H1 (cell line): ENCODE data around the gene RHOBTB3. TPM values are rescaled to one million over a fixed set of nuclear protein-coding genes. Genes with fewer than 3 reads are reported as not detected.

Source experiments
- CTCF ChIA-PET: fragments of 300-600 bp; sonication (Branson Sonifier 250); formaldehyde crosslinking; loops from one replicate; lab custom pipeline; 2021; ENCODE audit not compliant: partially characterized antibody; lab: Charles Lee
- POLR2A ChIA-PET: fragments of 300-600 bp; sonication (Branson Sonifier 250); formaldehyde crosslinking; loops from one replicate; lab custom pipeline; 2021; ENCODE audit warnings: inconsistent platforms; ENCODE audit not compliant: partially characterized antibody; lab: Charles Lee
- DNase-seq, 2 experiments: peaks; one replicate each; pipeline versions ENCODE4 v3.0.0 to v3.0.0-alpha.2; 2010 to 2022; ENCODE audit warnings: low spot score in 2 of 2, low read depth in 1 of 2, mixed read lengths in 1 of 2
- FAIRE-seq: peaks from 2 replicates; lab custom pipeline; 2011; peaks lifted over from hg19 to GRCh38; lab: Jason Lieb, UNC
- H2AFZ ChIP-seq: 2 replicates; pipeline ENCODE4 v1.8.1; 2012; ENCODE audit warnings: low read length, inconsistent platforms
- H2AK5ac ChIP-seq: 2 replicates; pipeline ENCODE4 v1.6.1; 2013; ENCODE audit warnings: low read depth, low read length
- H2BK120ac ChIP-seq: replicated peaks from 2 replicates; pipeline ENCODE3; 2013; ENCODE audit warnings: low read depth, low read length, inconsistent platforms
- H2BK12ac ChIP-seq: 2 replicates; pipeline ENCODE4 v1.6.1; 2013; ENCODE audit warnings: low read depth, low read length
- H2BK15ac ChIP-seq: 2 replicates; pipeline ENCODE4 v1.6.1; 2013; ENCODE audit warnings: low read length
- H2BK20ac ChIP-seq: 2 replicates; pipeline ENCODE4 v1.6.1; 2013; ENCODE audit warnings: low read length
- H2BK5ac ChIP-seq: 2 replicates; pipeline ENCODE4 v1.6.1; 2013; ENCODE audit warnings: low read depth, low read length
- H3K14ac ChIP-seq: 2 replicates; pipeline ENCODE4 v1.6.1; 2013; ENCODE audit warnings: inconsistent platforms; ENCODE audit not compliant: insufficient read length
- H3K18ac ChIP-seq: 2 replicates; pipeline ENCODE4 v1.6.1; 2013; ENCODE audit warnings: low read length; ENCODE audit errors: extremely low read depth
- H3K23ac ChIP-seq: 2 replicates; pipeline ENCODE4 v1.6.1; 2013; ENCODE audit warnings: inconsistent platforms; ENCODE audit not compliant: insufficient read length
- H3K23me2 ChIP-seq: 2 replicates; pipeline ENCODE4 v1.6.1; 2013; ENCODE audit warnings: low read depth, low read length
- H3K27ac ChIP-seq: 2 replicates; pipeline ENCODE4 v1.6.1; 2011; ENCODE audit warnings: low read depth, low read length, inconsistent platforms
- H3K27me3 ChIP-seq, 4 experiments: replicated peaks in 1 of 4; 1 replicate in 1 of 4; 2 replicates in 3 of 4; pipeline versions ENCODE4 v1.6.1 to v1.8.1; 2011 to 2013; ENCODE audit warnings: low read length in 3 of 4, mild to moderate bottlenecking in 3 of 4, inconsistent platforms in 2 of 4, mixed read lengths in 2 of 4, moderate library complexity in 1 of 4; ENCODE audit not compliant: control insufficient read depth in 3 of 4, insufficient read depth in 3 of 4; ENCODE audit errors: extremely low read depth in 1 of 4
- H3K36me3 ChIP-seq, 4 experiments: 2 replicates each; pipeline versions ENCODE4 v1.6.1 to v1.8.1; 2011 to 2013; ENCODE audit warnings: mild to moderate bottlenecking in 4 of 4, low read length in 3 of 4, moderate library complexity in 2 of 4, control low read depth in 1 of 4, inconsistent platforms in 1 of 4; ENCODE audit not compliant: insufficient read depth in 4 of 4, control insufficient read depth in 2 of 4
- H3K4ac ChIP-seq: replicated peaks from 2 replicates; pipeline ENCODE3; 2013; ENCODE audit warnings: low read length, low read depth, mixed read lengths, inconsistent platforms; ENCODE audit not compliant: insufficient read length
- H3K4me1 ChIP-seq, 4 experiments: replicated peaks in 1 of 4; 1 replicate in 1 of 4; 2 replicates in 3 of 4; pipeline versions ENCODE4 v1.6.1 to v1.8.1; 2011 to 2013; ENCODE audit warnings: low read length in 3 of 4, inconsistent platforms in 2 of 4, mixed read lengths in 1 of 4; ENCODE audit not compliant: insufficient read depth in 4 of 4, control insufficient read depth in 3 of 4
- H3K4me2 ChIP-seq, 2 experiments: 2 replicates each; pipeline versions ENCODE4 v1.6.1 to v1.8.1; 2011 to 2013; ENCODE audit warnings: low read depth in 2 of 2, low read length in 2 of 2, control low read depth in 1 of 2, inconsistent platforms in 1 of 2, mild to moderate bottlenecking in 1 of 2; ENCODE audit not compliant: insufficient read depth in 1 of 2
- H3K4me3 ChIP-seq, 4 experiments: fragments of 200-600, 300-600 bp in 1 of 4; sonication (generic), shearing (Covaris generic), sonication (Bioruptor Twin) in 1 of 4; 2 replicates each; pipeline versions ENCODE4 v1.5.1 to v1.8.1; 2011 to 2016; ENCODE audit warnings: low read length in 4 of 4, low read depth in 3 of 4, control low read depth in 2 of 4, inconsistent platforms in 2 of 4, mild to moderate bottlenecking in 2 of 4, mixed read lengths in 1 of 4, moderate library complexity in 1 of 4; ENCODE audit not compliant: insufficient read depth in 2 of 4; ENCODE audit errors: extremely low read depth in 1 of 4
- H3K56ac ChIP-seq: replicated peaks from 2 replicates; pipeline ENCODE3; 2013; ENCODE audit warnings: low read depth, mild to moderate bottlenecking, mixed read lengths, low read length, inconsistent platforms; ENCODE audit not compliant: insufficient read length
- H3K79me1 ChIP-seq: 2 replicates; pipeline ENCODE4 v1.6.1; 2013; ENCODE audit warnings: low read depth, low read length, control low read depth
- H3K79me2 ChIP-seq, 2 experiments: 2 replicates each; pipeline versions ENCODE4 v1.6.1 to v1.8.1; 2012 to 2013; ENCODE audit warnings: low read length in 2 of 2, mild to moderate bottlenecking in 2 of 2, inconsistent platforms in 1 of 2; ENCODE audit not compliant: insufficient read depth in 2 of 2, control insufficient read depth in 1 of 2
- H3K9ac ChIP-seq, 4 experiments: replicated peaks in 1 of 4; 1 replicate in 1 of 4; 2 replicates in 3 of 4; pipeline versions ENCODE4 v1.6.1 to v1.8.1; 2011 to 2013; ENCODE audit warnings: low read depth in 3 of 4, low read length in 3 of 4, control low read depth in 2 of 4, mild to moderate bottlenecking in 2 of 4, moderate library complexity in 2 of 4, inconsistent platforms in 1 of 4; ENCODE audit errors: extremely low read depth in 1 of 4
- H3K9me3 ChIP-seq, 2 experiments: 2 replicates each; pipeline versions ENCODE4 v1.6.1 to v1.8.1; 2012 to 2013; ENCODE audit warnings: mild to moderate bottlenecking in 2 of 2, moderate library complexity in 2 of 2, control low read depth in 1 of 2, inconsistent platforms in 1 of 2, low read depth in 1 of 2, low read length in 1 of 2, mixed read lengths in 1 of 2; ENCODE audit not compliant: insufficient read depth in 2 of 2
- H4K20me1 ChIP-seq, 2 experiments: replicated peaks in 1 of 2; 2 replicates each; pipeline versions ENCODE3 to v1.8.1; 2011 to 2013; ENCODE audit warnings: inconsistent platforms in 2 of 2, low read length in 2 of 2, mild to moderate bottlenecking in 1 of 2; ENCODE audit not compliant: insufficient read depth in 2 of 2, control insufficient read depth in 1 of 2
- H4K5ac ChIP-seq: 2 replicates; pipeline ENCODE4 v1.6.1; 2013; ENCODE audit warnings: low read length, low read depth, mixed read lengths, inconsistent platforms; ENCODE audit not compliant: insufficient read length
- H4K8ac ChIP-seq: 2 replicates; pipeline ENCODE4 v1.8.0; 2013; ENCODE audit warnings: mild to moderate bottlenecking, moderate library complexity, low read length, inconsistent platforms; ENCODE audit not compliant: insufficient read depth; ENCODE audit errors: extremely low read depth
- H4K91ac ChIP-seq: replicated peaks from 2 replicates; pipeline ENCODE3; 2013; ENCODE audit warnings: low read length, mixed read lengths, inconsistent platforms; ENCODE audit not compliant: insufficient read length
- EGR1 ChIP-seq: IDR thresholded peaks from 2 replicates; pipeline ENCODE4 v1.6.1; 2011; ENCODE audit warnings: low read depth, low read length, borderline replicate concordance
- SAP30 ChIP-seq: fragments of 300-600 bp; sonication (generic); IDR thresholded peaks from 2 replicates; pipeline ENCODE4 v1.7.1; 2012; ENCODE audit warnings: low read length, moderate library complexity, mild to moderate bottlenecking, inconsistent platforms; ENCODE audit not compliant: insufficient read depth, insufficient replicate concordance
- WGBS, 2 experiments: shearing (Covaris generic) in 1 of 2; methylation state at CpG; one replicate each; pipeline versions ENCODE4 v1.1.6 to v1.1.7; 2013 to 2015; ENCODE audit warnings: low lambda C conversion rate in 2 of 2, mixed read lengths in 2 of 2, inconsistent platforms in 1 of 2, low coverage in 1 of 2, missing lambda C conversion rate in 1 of 2; ENCODE audit not compliant: insufficient replicate concordance in 2 of 2, insufficient coverage in 1 of 2, insufficient read length in 1 of 2; ENCODE audit errors: extremely low coverage in 1 of 2, missing lambda C conversion rate in 1 of 2; 5-methylcytosine and 5-hydroxymethylcytosine counted together
- polyA plus RNA-seq, 7 experiments: library from polyadenylated mRNA; depleted of rRNA in 3 of 7; stranded (reverse) in 5 of 7; unstranded in 2 of 7; fragments of >200 nt in 5 of 7; fragments of 200-250 nt in 2 of 7; gene quantifications; 1 replicate in 5 of 7; 2 replicates in 1 of 7; 4 replicates in 1 of 7; pipeline versions ENCODE4 v1.2.1 to v1.2.3, GENCODE V29; 2011 to 2013; ENCODE audit warnings: missing spikeins in 2 of 7, mixed read lengths in 2 of 7
- total RNA-seq: library from RNA; stranded (reverse); fragmentation: NEBNext Ultra II Directional; extraction: Animal tissue kit (Norgen Biotek cat#: 25700); gene quantifications from 2 replicates; pipeline ENCODE4 v1.2.1, GENCODE V29; 2021

The RHOBTB3 gene
- total and polyA plus RNA-seq, 2 of the 8 experiments (the other 6 are each of a cell fraction or from before 2014, with no cell fraction given): 8.2 to 17.5 TPM

GRCh38 chr5:95682891-95683290 lies 48.2 kb upstream of the RHOBTB3 start, which contains the start of gene SPATA9:
Gene SPATA9 (minus strand): TSS chr5:95682991. CDS start chr5:95682854, 137 bp downstream.
- Histone ChIP-seq H4K91ac (no peak within 1 kb of the TSS), H2AK5ac (no peak within 1 kb of the TSS), H3K4ac (no peak within 1 kb of the TSS), H4K8ac (no peak within 1 kb of the TSS), H3K4me1 (peaks cover 0 to 3% (median 0%) of the 10 kb centered on the region in 4 experiments; a peak in 1 of 7 replicates), H2BK5ac (no peak within 1 kb of the TSS), H3K27ac (no peak within 1 kb of the TSS), H3K79me2 (no peaks in the 10 kb centered on the region), H4K20me1 (no peaks in the 10 kb centered on the region), H3K56ac (no peak within 1 kb of the TSS), H3K4me2 (no peak within 1 kb of the TSS), H2AFZ (no peak within 1 kb of the TSS), H3K18ac (no peak within 1 kb of the TSS), H2BK15ac (no peak within 1 kb of the TSS), H3K9me3 (no peaks in the 10 kb centered on the region), H3K4me3 (no peak within 1 kb of the TSS), H3K27me3 (no peaks in the 10 kb centered on the region), H2BK12ac (no peak within 1 kb of the TSS), H4K5ac (no peak within 1 kb of the TSS), H2BK120ac (no peak within 1 kb of the TSS), H3K14ac (no peak within 1 kb of the TSS), H3K23me2 (no peaks in the 10 kb centered on the region), H2BK20ac (no peak within 1 kb of the TSS), H3K79me1 (no peaks in the 10 kb centered on the region), H3K36me3 (no peaks in the 10 kb centered on the region), H3K23ac (no peak within 1 kb of the TSS), H3K9ac (no peak within 1 kb of the TSS)
- DNase-seq (no peak), FAIRE-seq (no peak)
- WGBS, 2 experiments: 87% methylated on average over 1 of the region's 1 CpG; no CpG with 5 or more reads in 1 of the 2 experiments
- CTCF ChIA-PET: no interaction called here
- POLR2A ChIA-PET: no interaction called here
- no peak for TF ChIP-seq EGR1
- TF ChIP-seq SAP30: no peak
